Ascending aorta (tissue), 2 donors: ENCODE results near the gene WHRN. TPM values are rescaled to one million over a fixed set of nuclear protein-coding genes. Genes with fewer than 3 reads are reported as not detected.

Experiments used
- DNase-seq, 2 donors: peaks; one replicate each; pipeline ENCODE4 v3.0.0-alpha.2; 2019; ENCODE audit warnings: low spot score in 2 of 2
- H3K27ac ChIP-seq, 2 donors: fragments of 200-600 bp; sonication (generic); one replicate each; pipeline ENCODE4 v1.5.1; 2016 to 2017; ENCODE audit warnings: mild to moderate bottlenecking in 1 of 2
- H3K27me3 ChIP-seq: fragments of 200-600 bp; sonication (generic); one replicate; pipeline ENCODE4 v1.5.1; 2017
- H3K36me3 ChIP-seq, 2 donors: fragments of 200-600 bp; sonication (generic); one replicate each; pipeline ENCODE4 v1.5.1; 2016
- H3K4me1 ChIP-seq, 2 donors: fragments of 200-600 bp; sonication (generic); one replicate each; pipeline ENCODE4 v1.5.1; 2016 to 2017; ENCODE audit warnings: mild to moderate bottlenecking in 1 of 2
- H3K4me3 ChIP-seq, 2 donors: fragments of 200-600 bp; sonication (generic); one replicate each; pipeline ENCODE4 v1.5.1; 2016 to 2017; ENCODE audit warnings: mild to moderate bottlenecking in 1 of 2
- H3K9me3 ChIP-seq, 2 donors: fragments of 200-600 bp; sonication (generic); one replicate each; pipeline ENCODE4 v1.5.1; 2016
- CTCF ChIP-seq, 3 experiments: fragments of 200-600 bp in 2 of 3; fragments of 450-650 bp in 1 of 3; sonication (generic) in 2 of 3; IDR thresholded peaks; one replicate each; pipeline ENCODE4 v1.5.1; 2016 to 2019; ENCODE audit warnings: antibody characterized with exemption in 3 of 3, mild to moderate bottlenecking in 1 of 3, moderate library complexity in 1 of 3
- intact Hi-C: fragments of 100-400 bp; cut with DNase I; formaldehyde crosslinking; loops from one replicate; pipeline ENCODE4 v1.15.1; 2023
- total RNA-seq: library from RNA; depleted of rRNA; stranded (reverse); fragments of >200 nt; gene quantifications from one replicate; pipeline ENCODE4 v1.1.0, GENCODE V29; 2016

WHRN gene
- total RNA-seq, 1 donor from 2014 or later, result 3.9 TPM

GRCh38 chr9:114385397-114386181 lies 119.7 kb downstream of the WHRN start:
- H3K27me3 ChIP-seq, result no peaks in the 10 kb centered on the region
- peaks cover 36 to 69% of the 10 kb centered on the region in 2 donors for H3K4me1 ChIP-seq
- no peaks in the 10 kb centered on the region for H3K9me3 ChIP-seq
- TF ChIP-seq CTCF (IDR thresholded peaks at IDR 0.05), result no peak
- peak; percentile 86 to 94 for DNase-seq
- peak overlapping the region; percentile 76 to 77 for H3K4me3 ChIP-seq
- H3K36me3 ChIP-seq, result peaks cover 6 to 8% of the 10 kb centered on the region in 2 donors
- intact Hi-C loops, result loop anchor here (10.0 kb wide), 2 partner anchors 141 to 211 kb away; no protein-coding TSS in a partner anchor
- peak overlapping the region; percentile 86 to 96 for H3K27ac ChIP-seq

- no peaks in the 10 kb centered on the region for H3K9me3 ChIP-seq
- intact Hi-C loops, result loop anchor here (10.0 kb wide), 2 partner anchors 140 to 210 kb away; no protein-coding TSS in a partner anchor
- peaks cover 9 to 15% of the 10 kb centered on the region in 2 donors for H3K36me3 ChIP-seq
- no peak for DNase-seq
- peak overlapping the region; percentile 86 to 96 for H3K27ac ChIP-seq
- no peak for TF ChIP-seq CTCF (IDR thresholded peaks at IDR 0.05)
- H3K4me3 ChIP-seq, result peak overlapping the region; percentile 38 to 77
- peaks cover 36 to 68% of the 10 kb centered on the region in 2 donors for H3K4me1 ChIP-seq
- no peaks in the 10 kb centered on the region for H3K27me3 ChIP-seq
Measured at GRCh38 chr9:114384836-114385396, 120.4 kb downstream of the WHRN start.

GRCh38 chr9:114384341-114384740 lies 120.9 kb downstream of the WHRN start:
- peaks cover 15 to 21% of the 10 kb centered on the region in 2 donors for H3K36me3 ChIP-seq
- no peak for DNase-seq
- H3K9me3 ChIP-seq, result no peaks in the 10 kb centered on the region
- peak overlapping the region; percentile 86 to 96 for H3K27ac ChIP-seq
- intact Hi-C loops, result loop anchor here (10.0 kb wide), 2 partner anchors 140 to 210 kb away; no protein-coding TSS in a partner anchor
- peak overlapping the region in 1 of 2 donors; percentile 44 for H3K4me3 ChIP-seq
- no peaks in the 10 kb centered on the region for H3K27me3 ChIP-seq
- peaks cover 36 to 68% of the 10 kb centered on the region in 2 donors for H3K4me1 ChIP-seq
- no peak for TF ChIP-seq CTCF (IDR thresholded peaks at IDR 0.05)

GRCh38 chr9:114383521-114384231 lies 121.6 kb downstream of the WHRN start:
- Histone ChIP-seq H3K4me1 (peaks cover 36 to 69% of the 10 kb centered on the region in 2 donors), H3K27me3 (no peaks in the 10 kb centered on the region), H3K4me3 (peak overlapping the region; percentile 32 to 44), H3K27ac (peak overlapping the region; percentile 86 to 96), H3K36me3 (peaks cover 21 to 27% of the 10 kb centered on the region in 2 donors), H3K9me3 (no peaks in the 10 kb centered on the region)
- DNase-seq, result peak in 1 of 2 donors; percentile 86
- no peak for TF ChIP-seq CTCF (IDR thresholded peaks at IDR 0.05)
- intact Hi-C loops, result loop anchor here (1.0 to 10.0 kb wide), 4 partner anchors 15 to 209 kb away; no protein-coding TSS in a partner anchor
